HFFc6 (cell line): ENCODE data around the gene CCNH. TPM values are rescaled to one million over a fixed set of nuclear protein-coding genes. Genes with fewer than 3 reads are reported as not detected.

Experiments used
- DNase-seq: peaks from one replicate; pipeline ENCODE4 v3.0.0-alpha.2; 2018
- H3K27ac Mint-ChIP-seq: 2 replicates; pipeline ENCODE4 v1.8.0; 2020; ENCODE audit warnings: mild to moderate bottlenecking, mixed read lengths
- H3K27me3 Mint-ChIP-seq: 2 replicates; pipeline ENCODE4 v1.8.0; 2021; ENCODE audit warnings: mild to moderate bottlenecking, moderate library complexity, mixed read lengths; ENCODE audit not compliant: insufficient read depth
- H3K36me3 Mint-ChIP-seq: 2 replicates; pipeline ENCODE4 v1.8.0; 2021; ENCODE audit warnings: low read depth, mixed read lengths
- H3K4me1 Mint-ChIP-seq: 2 replicates; pipeline ENCODE4 v1.8.0; 2020; ENCODE audit warnings: low read depth, mixed read lengths
- H3K4me3 Mint-ChIP-seq: 2 replicates; pipeline ENCODE4 v1.8.0; 2020; ENCODE audit warnings: mild to moderate bottlenecking, moderate library complexity, mixed read lengths
- H3K9me3 Mint-ChIP-seq: 2 replicates; pipeline ENCODE4 v1.8.0; 2020; ENCODE audit warnings: mild to moderate bottlenecking, mixed read lengths
- total RNA-seq, 6 experiments: library from RNA; stranded (reverse); fragmentation: NEBNext Ultra II Directional; extraction: Animal tissue kit (Norgen Biotek cat#: 25700); gene quantifications; 2 replicates in 1 of 6; 3 replicates in 5 of 6; pipeline ENCODE4 v1.2.3, GENCODE V29; 2021
- TF ChIP-seq, protein P1 (sequence below): fragments of 200-600 bp; sonication (generic); IDR thresholded peaks from 2 replicates; pipeline ENCODE4 v1.5.0; 2021; ENCODE audit warnings: antibody characterized with exemption, mild to moderate bottlenecking

CCNH gene
- total RNA-seq, 6 experiments from 2014 or later = 49.5 to 69.0 (median 66.4) TPM

DNA sequence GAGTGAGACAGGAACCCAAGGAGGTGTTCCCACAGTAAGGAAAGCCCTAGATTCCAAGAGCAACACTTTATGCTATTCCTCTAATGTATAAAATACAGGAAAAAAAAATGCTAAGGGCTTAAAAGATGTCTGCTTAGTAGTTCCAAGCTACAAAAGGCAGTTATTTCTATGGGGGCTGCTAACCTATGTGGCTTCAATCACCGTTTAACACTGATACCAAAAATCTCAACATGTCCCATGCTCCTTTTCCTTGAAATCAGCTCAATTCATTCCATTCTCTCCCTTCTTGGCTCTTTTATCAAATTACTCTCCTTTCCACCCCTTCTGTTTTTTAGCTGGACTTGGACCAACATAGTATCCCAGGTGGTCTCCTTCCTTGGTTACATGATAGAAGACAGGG, 20.6 kb downstream of the CCNH start:
- TF ChIP-seq, protein P1, sequence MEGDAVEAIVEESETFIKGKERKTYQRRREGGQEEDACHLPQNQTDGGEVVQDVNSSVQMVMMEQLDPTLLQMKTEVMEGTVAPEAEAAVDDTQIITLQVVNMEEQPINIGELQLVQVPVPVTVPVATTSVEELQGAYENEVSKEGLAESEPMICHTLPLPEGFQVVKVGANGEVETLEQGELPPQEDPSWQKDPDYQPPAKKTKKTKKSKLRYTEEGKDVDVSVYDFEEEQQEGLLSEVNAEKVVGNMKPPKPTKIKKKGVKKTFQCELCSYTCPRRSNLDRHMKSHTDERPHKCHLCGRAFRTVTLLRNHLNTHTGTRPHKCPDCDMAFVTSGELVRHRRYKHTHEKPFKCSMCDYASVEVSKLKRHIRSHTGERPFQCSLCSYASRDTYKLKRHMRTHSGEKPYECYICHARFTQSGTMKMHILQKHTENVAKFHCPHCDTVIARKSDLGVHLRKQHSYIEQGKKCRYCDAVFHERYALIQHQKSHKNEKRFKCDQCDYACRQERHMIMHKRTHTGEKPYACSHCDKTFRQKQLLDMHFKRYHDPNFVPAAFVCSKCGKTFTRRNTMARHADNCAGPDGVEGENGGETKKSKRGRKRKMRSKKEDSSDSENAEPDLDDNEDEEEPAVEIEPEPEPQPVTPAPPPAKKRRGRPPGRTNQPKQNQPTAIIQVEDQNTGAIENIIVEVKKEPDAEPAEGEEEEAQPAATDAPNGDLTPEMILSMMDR = no peak
- Mint-ChIP-seq H3K4me3 (peak overlapping the region; percentile 24; the same call in 1 of the 2 replicates), H3K4me1 (peaks cover 64% of the 10 kb centered on the region), H3K27ac (peak overlapping the region; percentile 84), H3K9me3 (no peaks in the 10 kb centered on the region), H3K27me3 (peaks cover 2% of the 10 kb centered on the region), H3K36me3 (peaks cover 69% of the 10 kb centered on the region)
- no peak for DNase-seq

DNA sequence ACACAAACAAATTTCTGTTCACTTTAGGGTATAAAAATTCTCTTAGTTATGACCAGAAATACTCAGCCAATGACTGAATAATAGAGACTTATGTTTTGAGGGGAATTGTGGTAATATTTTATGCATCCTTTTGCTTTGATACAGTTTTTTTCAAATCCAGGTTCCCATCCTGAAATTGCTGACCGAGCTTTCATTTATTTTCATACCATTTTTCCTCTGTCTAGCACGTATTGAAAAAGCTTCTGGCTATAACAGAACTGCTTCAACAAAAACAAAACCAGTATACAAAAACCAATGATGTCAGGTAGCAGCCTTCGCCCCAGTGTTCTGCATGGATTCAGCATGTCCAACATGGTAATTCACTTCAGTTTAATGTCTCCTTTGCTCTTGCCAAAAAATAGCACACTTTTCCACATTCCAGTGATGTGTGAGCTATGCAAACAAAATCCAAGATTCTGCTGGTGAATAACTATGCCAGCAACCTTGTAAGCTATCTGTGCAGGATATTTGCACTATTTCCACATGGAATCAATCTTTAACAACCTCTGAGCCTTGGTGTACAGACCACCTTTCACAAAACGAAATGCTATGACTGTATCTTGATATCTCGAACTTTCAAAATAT, 22.0 kb downstream of the CCNH start:
- TF ChIP-seq, protein P1 = no peak
- peak overlapping the region; percentile 5 for H3K4me3 Mint-ChIP-seq

DNA sequence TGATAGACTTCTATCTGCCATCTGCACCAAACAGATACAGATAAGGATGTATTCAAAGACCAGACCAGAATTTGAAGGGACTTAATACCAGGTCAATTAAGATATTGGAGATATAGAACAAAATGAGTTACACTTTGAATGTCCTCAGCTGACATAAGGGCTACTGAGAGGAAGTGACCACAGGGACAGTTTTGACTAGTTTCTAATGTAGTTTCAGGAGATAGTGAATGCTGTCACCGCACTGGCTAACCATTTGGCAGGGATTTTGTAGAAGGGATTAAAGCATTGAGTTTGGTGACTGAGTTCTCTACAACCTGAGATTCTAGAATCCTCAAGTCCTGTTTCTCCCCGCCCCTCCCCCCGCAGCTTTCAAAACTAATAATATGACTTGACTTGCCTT, 22.7 kb downstream of the CCNH start:
- Mint-ChIP-seq H3K4me3 (no peak overlapping the region; the same call in 1 of the 2 replicates), H3K27me3 (peaks cover 2% of the 10 kb centered on the region), H3K4me1 (peaks cover 59% of the 10 kb centered on the region), H3K27ac (peak overlapping the region; percentile 84), H3K36me3 (peaks cover 76% of the 10 kb centered on the region), H3K9me3 (no peaks in the 10 kb centered on the region)
- DNase-seq = no peak
- TF ChIP-seq, protein P1 = no peak

More for the DNA sequence above, 22.0 kb downstream of the CCNH start:
- peaks cover 64% of the 10 kb centered on the region for H3K4me1 Mint-ChIP-seq
- no peaks in the 10 kb centered on the region for H3K9me3 Mint-ChIP-seq
- H3K27me3 Mint-ChIP-seq = peaks cover 2% of the 10 kb centered on the region
- H3K36me3 Mint-ChIP-seq = peaks cover 79% of the 10 kb centered on the region
- DNase-seq = no peak
- peak overlapping the region; percentile 84 for H3K27ac Mint-ChIP-seq

DNA sequence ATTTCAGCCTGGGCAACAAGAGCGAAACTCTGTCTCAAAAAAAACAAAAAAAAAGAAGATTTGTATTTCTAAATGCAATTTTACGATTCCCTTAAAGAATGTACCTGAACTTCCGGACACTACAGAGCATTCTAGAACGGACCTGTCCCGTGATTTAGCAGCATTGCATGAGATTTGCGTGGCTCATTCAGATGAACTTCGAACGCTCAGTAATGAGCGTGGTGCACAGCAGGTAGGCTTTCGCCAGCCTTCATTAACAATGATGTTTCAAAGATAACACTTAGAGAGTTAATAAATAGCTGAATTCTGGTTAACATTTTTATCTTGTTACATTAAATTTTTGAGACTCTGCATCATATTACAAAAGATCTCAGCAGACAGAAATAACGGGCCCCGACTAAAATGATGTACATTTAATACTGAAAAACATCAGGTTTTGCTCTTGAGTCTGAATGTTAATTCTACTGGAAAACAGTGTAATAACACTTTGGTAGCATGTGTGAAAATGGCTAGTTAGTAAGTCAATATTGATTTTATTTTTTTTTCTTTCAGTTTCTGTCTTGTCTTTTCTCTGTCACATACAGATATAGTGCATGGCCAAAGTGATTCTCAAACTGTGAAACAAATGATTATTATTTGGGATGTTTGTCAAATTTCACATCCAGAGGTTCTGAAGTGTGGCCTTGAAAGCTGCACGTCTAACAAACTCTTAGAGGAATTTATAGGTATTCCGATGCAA, 23.3 kb downstream of the CCNH start:
- Mint-ChIP-seq H3K27me3 (no peaks in the 10 kb centered on the region), H3K9me3 (no peaks in the 10 kb centered on the region), H3K4me1 (peaks cover 53% of the 10 kb centered on the region), H3K4me3 (no peak overlapping the region), H3K36me3 (peaks cover 70% of the 10 kb centered on the region), H3K27ac (peak overlapping the region; percentile 84)
- TF ChIP-seq, protein P1 = no peak
- no peak for DNase-seq

DNA sequence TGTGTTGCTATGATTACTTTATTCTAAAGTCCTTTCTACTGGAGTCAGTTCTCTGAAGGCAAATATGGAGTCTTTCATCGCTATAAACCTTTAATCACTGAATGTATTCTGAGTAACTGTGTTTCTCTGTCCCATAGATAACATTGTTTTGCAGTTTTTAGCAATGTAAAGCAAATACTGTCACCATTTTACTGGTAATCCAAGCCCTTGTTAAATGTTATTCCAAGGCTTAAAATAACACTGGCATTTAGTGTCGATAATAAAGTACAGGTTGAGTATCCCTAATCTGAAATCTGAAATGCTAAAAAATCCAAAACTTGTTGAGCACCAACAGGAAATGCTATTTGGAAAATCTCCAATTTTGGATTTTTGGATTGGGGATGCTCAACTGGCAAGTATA, 24.6 kb downstream of the CCNH start:
- Mint-ChIP-seq H3K4me1 (peaks cover 50% of the 10 kb centered on the region), H3K27ac (no peak overlapping the region)
- TF ChIP-seq, protein P1 = no peak

More for the DNA sequence above, 24.6 kb downstream of the CCNH start:
- H3K27me3 Mint-ChIP-seq = no peaks in the 10 kb centered on the region
- peaks cover 58% of the 10 kb centered on the region for H3K36me3 Mint-ChIP-seq
- no peak overlapping the region for H3K4me3 Mint-ChIP-seq
- H3K9me3 Mint-ChIP-seq = no peaks in the 10 kb centered on the region
- no peak for DNase-seq
